T-helper 2 cell (primary cell): ENCODE data around the gene EGFR.

Experiments used
- DNase-seq, 5 experiments: peaks; one replicate each; pipeline versions ENCODE4 v3.0.0 to v3.0.0-alpha.2; 2012 to 2022

The EGFR gene

GRCh38 chr7:55129541-55130394, 111.0 kb downstream of the EGFR start:
- no peak for DNase-seq

GRCh38 chr7:55130395-55131141, 111.8 kb downstream of the EGFR start:
- DNase-seq = peak in 1 of 5 experiments; percentile 31

GRCh38 chr7:55131142-55131929, 112.5 kb downstream of the EGFR start:
- no peak for DNase-seq

- no peak for DNase-seq
These were observed 113.7 kb downstream of the EGFR start for GRCh38 chr7:55132550-55132889.

GRCh38 chr7:55132890-55133551, 114.2 kb downstream of the EGFR start:
- peak in 1 of 5 experiments; percentile 21 for DNase-seq

GRCh38 chr7:55133630-55134358, 115.0 kb downstream of the EGFR start:
- DNase-seq = peak in 1 of 5 experiments; percentile 6

GRCh38 chr7:55134359-55134725, 115.5 kb downstream of the EGFR start:
- peak in 1 of 5 experiments; percentile 19 for DNase-seq

- DNase-seq = no peak
These were observed 116.0 kb downstream of the EGFR start for GRCh38 chr7:55134786-55135185.

GRCh38 chr7:55135462-55135861, 116.6 kb downstream of the EGFR start:
- peak in 1 of 5 experiments; percentile 41 for DNase-seq

- no peak for DNase-seq
These were observed 119.8 kb downstream of the EGFR start for GRCh38 chr7:55138663-55139062.

- no peak for DNase-seq
These were observed 121.6 kb downstream of the EGFR start for GRCh38 chr7:55140221-55140940.

- no peak for DNase-seq
These were observed 122.1 kb downstream of the EGFR start for GRCh38 chr7:55140941-55141278.

- DNase-seq = no peak
These were observed 124.2 kb downstream of the EGFR start for GRCh38 chr7:55142919-55143600.

GRCh38 chr7:55144333-55145317, 125.8 kb downstream of the EGFR start:
- no peak for DNase-seq

- DNase-seq = no peak
These were observed 126.8 kb downstream of the EGFR start for GRCh38 chr7:55145606-55146005.

- no peak for DNase-seq
These were observed 128.3 kb downstream of the EGFR start for GRCh38 chr7:55147101-55147500.

GRCh38 chr7:55147736-55148135, 128.9 kb downstream of the EGFR start:
- no peak for DNase-seq

GRCh38 chr7:55148571-55148970, 129.8 kb downstream of the EGFR start:
- DNase-seq = no peak

- no peak for DNase-seq
These were observed 130.2 kb downstream of the EGFR start for GRCh38 chr7:55149001-55149400.

GRCh38 chr7:55150166-55150565, 131.3 kb downstream of the EGFR start:
- DNase-seq = no peak
